WTC11 (cell line): ENCODE data around the gene CLNK. TPM values are rescaled to one million over a fixed set of nuclear protein-coding genes. Genes with fewer than 3 reads are reported as not detected.

Source experiments
- ATAC-seq: fragments of 200-7000 bp; cut with Tn5 transposase; 2 replicates; pipeline ENCODE4 v1.10.0; 2021; ENCODE audit warnings: mild to moderate bottlenecking, moderate library complexity
- CTCF ChIA-PET: fragments of 300-600 bp; sonication (Branson Sonifier 250); formaldehyde crosslinking; loops from one replicate; lab custom pipeline; 2021; ENCODE audit warnings: antibody characterized with exemption; lab: Charles Lee
- POLR2A ChIA-PET: fragments of 350-600 bp; sonication (Branson Sonifier 250); formaldehyde crosslinking; loops from one replicate; lab custom pipeline; 2021; ENCODE audit warnings: antibody characterized with exemption; lab: Charles Lee
- DNase-seq: peaks from one replicate; pipeline ENCODE4 v3.0.0; 2021; ENCODE audit warnings: low spot score
- H3K27ac Mint-ChIP-seq: 2 replicates; pipeline ENCODE4 v1.8.0; 2021; ENCODE audit warnings: mixed read lengths
- H3K27me3 Mint-ChIP-seq: 2 replicates; pipeline ENCODE4 v1.8.0; 2021; ENCODE audit warnings: low read depth, mild to moderate bottlenecking, moderate library complexity, mixed read lengths
- H3K36me3 Mint-ChIP-seq: 2 replicates; pipeline ENCODE4 v1.8.0; 2021; ENCODE audit warnings: mixed read lengths
- H3K4me1 Mint-ChIP-seq: 2 replicates; pipeline ENCODE4 v1.8.0; 2022; ENCODE audit warnings: mixed read lengths
- H3K4me3 Mint-ChIP-seq: 2 replicates; pipeline ENCODE4 v1.8.0; 2021; ENCODE audit warnings: mild to moderate bottlenecking, moderate library complexity, mixed read lengths
- H3K9me3 Mint-ChIP-seq: 2 replicates; pipeline ENCODE4 v1.8.0; 2021; ENCODE audit warnings: mixed read lengths
- CREB1 ChIP-seq: sonication (generic); formaldehyde crosslinking; IDR thresholded peaks from 2 replicates; pipeline ENCODE4 v1.8.0; 2023; ENCODE audit warnings: mild to moderate bottlenecking, missing genetic modification reagents
- CREM ChIP-seq: sonication (generic); formaldehyde crosslinking; IDR thresholded peaks from 2 replicates; pipeline ENCODE4 v1.8.1; 2022; ENCODE audit warnings: mild to moderate bottlenecking, missing genetic modification reagents, moderate library complexity
- ELF4 ChIP-seq: sonication (generic); formaldehyde crosslinking; IDR thresholded peaks from 2 replicates; pipeline ENCODE4 v1.8.1; 2022; ENCODE audit warnings: low read depth, mild to moderate bottlenecking, moderate library complexity, missing genetic modification reagents
- FOXJ3 ChIP-seq: sonication (generic); formaldehyde crosslinking; IDR thresholded peaks from 2 replicates; pipeline ENCODE4 v1.9.0; 2021; ENCODE audit warnings: missing genetic modification reagents, mild to moderate bottlenecking, borderline replicate concordance
- GTF2I ChIP-seq: fragments of 250-450 bp; sonication (Bioruptor Pico); conservative IDR thresholded peaks from 2 replicates; pipeline ENCODE4 v1.4.0; 2021; ENCODE audit warnings: mild to moderate bottlenecking
- HMGA2 ChIP-seq: fragments of 250-450 bp; sonication (Bioruptor Pico); IDR thresholded peaks from 2 replicates; pipeline ENCODE4 v1.4.0; 2021; ENCODE audit warnings: mild to moderate bottlenecking, moderate library complexity
- JAZF1 ChIP-seq: fragments of 250-450 bp; sonication (Bioruptor Pico); IDR thresholded peaks from 2 replicates; pipeline ENCODE4 v1.9.0; 2021; ENCODE audit warnings: moderate library complexity, mild to moderate bottlenecking, inconsistent platforms
- KAT7 ChIP-seq: sonication (generic); formaldehyde crosslinking; IDR thresholded peaks from 2 replicates; pipeline ENCODE4 v1.8.1; 2023; ENCODE audit warnings: missing genetic modification reagents, mild to moderate bottlenecking, borderline replicate concordance
- MXD4 ChIP-seq: fragments of 250-450 bp; sonication (Bioruptor Pico); IDR thresholded peaks from 2 replicates; pipeline ENCODE4 v1.8.0; 2021; ENCODE audit warnings: mild to moderate bottlenecking, moderate library complexity, borderline replicate concordance
- NR3C1 ChIP-seq: sonication (generic); formaldehyde crosslinking; conservative IDR thresholded peaks from 2 replicates; pipeline ENCODE4 v1.8.1; 2023; ENCODE audit warnings: low read depth, mild to moderate bottlenecking, missing genetic modification reagents
- PRDM15 ChIP-seq: sonication (generic); formaldehyde crosslinking; IDR thresholded peaks from 2 replicates; pipeline ENCODE4 v1.8.0; 2022; ENCODE audit warnings: missing genetic modification reagents
- PREB ChIP-seq: sonication (generic); formaldehyde crosslinking; IDR thresholded peaks from 2 replicates; pipeline ENCODE4 v1.8.1; 2022; ENCODE audit warnings: mild to moderate bottlenecking, missing genetic modification reagents, moderate library complexity, borderline replicate concordance
- ZNF138 ChIP-seq: sonication (generic); formaldehyde crosslinking; conservative IDR thresholded peaks from 2 replicates; pipeline ENCODE4 v1.8.1; 2022; ENCODE audit warnings: mild to moderate bottlenecking, moderate library complexity, missing genetic modification reagents
- ZNF232 ChIP-seq: sonication (generic); formaldehyde crosslinking; IDR thresholded peaks from 2 replicates; pipeline ENCODE4 v1.8.0; 2022; ENCODE audit warnings: mild to moderate bottlenecking, missing genetic modification reagents
- ZNF423 ChIP-seq: fragments of 250-450 bp; sonication (Bioruptor Pico); IDR thresholded peaks from 2 replicates; pipeline ENCODE4 v2.1.2; 2022; ENCODE audit warnings: mild to moderate bottlenecking, moderate library complexity
- total RNA-seq: library from RNA; stranded (reverse); gene quantifications from 3 replicates; pipeline ENCODE4 v1.2.3, GENCODE V29; 2021
- TF ChIP-seq, protein P1 (sequence below): fragments of 250-450 bp; sonication (Bioruptor Pico); IDR thresholded peaks from 2 replicates; pipeline ENCODE4 v1.9.0; 2021; ENCODE audit warnings: mild to moderate bottlenecking, borderline replicate concordance
- TF ChIP-seq, protein P2 (sequence below): fragments of 250-450 bp; sonication (Bioruptor Pico); IDR thresholded peaks from 2 replicates; pipeline ENCODE4 v1.9.0; 2021; ENCODE audit warnings: moderate library complexity, mild to moderate bottlenecking, inconsistent platforms, borderline replicate concordance

CLNK gene
- total RNA-seq, 1 experiment from 2014 or later, result not detected

- TF ChIP-seq PRDM15 (CRISPR knock-in tag) (no peak), CREM (CRISPR knock-in tag) (no peak), MXD4 (CRISPR knock-in tag) (no peak)
- TF ChIP-seq, protein P1, sequence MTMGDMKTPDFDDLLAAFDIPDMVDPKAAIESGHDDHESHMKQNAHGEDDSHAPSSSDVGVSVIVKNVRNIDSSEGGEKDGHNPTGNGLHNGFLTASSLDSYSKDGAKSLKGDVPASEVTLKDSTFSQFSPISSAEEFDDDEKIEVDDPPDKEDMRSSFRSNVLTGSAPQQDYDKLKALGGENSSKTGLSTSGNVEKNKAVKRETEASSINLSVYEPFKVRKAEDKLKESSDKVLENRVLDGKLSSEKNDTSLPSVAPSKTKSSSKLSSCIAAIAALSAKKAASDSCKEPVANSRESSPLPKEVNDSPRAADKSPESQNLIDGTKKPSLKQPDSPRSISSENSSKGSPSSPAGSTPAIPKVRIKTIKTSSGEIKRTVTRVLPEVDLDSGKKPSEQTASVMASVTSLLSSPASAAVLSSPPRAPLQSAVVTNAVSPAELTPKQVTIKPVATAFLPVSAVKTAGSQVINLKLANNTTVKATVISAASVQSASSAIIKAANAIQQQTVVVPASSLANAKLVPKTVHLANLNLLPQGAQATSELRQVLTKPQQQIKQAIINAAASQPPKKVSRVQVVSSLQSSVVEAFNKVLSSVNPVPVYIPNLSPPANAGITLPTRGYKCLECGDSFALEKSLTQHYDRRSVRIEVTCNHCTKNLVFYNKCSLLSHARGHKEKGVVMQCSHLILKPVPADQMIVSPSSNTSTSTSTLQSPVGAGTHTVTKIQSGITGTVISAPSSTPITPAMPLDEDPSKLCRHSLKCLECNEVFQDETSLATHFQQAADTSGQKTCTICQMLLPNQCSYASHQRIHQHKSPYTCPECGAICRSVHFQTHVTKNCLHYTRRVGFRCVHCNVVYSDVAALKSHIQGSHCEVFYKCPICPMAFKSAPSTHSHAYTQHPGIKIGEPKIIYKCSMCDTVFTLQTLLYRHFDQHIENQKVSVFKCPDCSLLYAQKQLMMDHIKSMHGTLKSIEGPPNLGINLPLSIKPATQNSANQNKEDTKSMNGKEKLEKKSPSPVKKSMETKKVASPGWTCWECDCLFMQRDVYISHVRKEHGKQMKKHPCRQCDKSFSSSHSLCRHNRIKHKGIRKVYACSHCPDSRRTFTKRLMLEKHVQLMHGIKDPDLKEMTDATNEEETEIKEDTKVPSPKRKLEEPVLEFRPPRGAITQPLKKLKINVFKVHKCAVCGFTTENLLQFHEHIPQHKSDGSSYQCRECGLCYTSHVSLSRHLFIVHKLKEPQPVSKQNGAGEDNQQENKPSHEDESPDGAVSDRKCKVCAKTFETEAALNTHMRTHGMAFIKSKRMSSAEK (CRISPR knock-in tag), result no peak
Observed at GRCh38 chr4:10666616-10667015, 18.0 kb downstream of the CLNK start (continued).

- Mint-ChIP-seq H3K27me3 (peaks cover 3% of the 10 kb centered on the region; the same call in 1 of the 2 replicates), H3K9me3 (peaks cover 68% of the 10 kb centered on the region), H3K27ac (no peak overlapping the region), H3K36me3 (peaks cover 46% of the 10 kb centered on the region), H3K4me1 (no peaks in the 10 kb centered on the region), H3K4me3 (no peak overlapping the region)
- ATAC-seq (no peak), DNase-seq (no peak)
- POLR2A ChIA-PET, result no interaction called here
- TF ChIP-seq ZNF423 (no peak), NR3C1 (no peak), FOXJ3 (CRISPR knock-in tag) (no peak), ZNF232 (CRISPR knock-in tag) (no peak), CREB1 (CRISPR knock-in tag) (no peak), JAZF1 (CRISPR knock-in tag) (no peak), HMGA2 (CRISPR knock-in tag) (no peak), KAT7 (CRISPR knock-in tag) (no peak), ELF4 (CRISPR knock-in tag) (no peak), PREB (CRISPR knock-in tag) (no peak), GTF2I (no peak), ZNF138 (CRISPR knock-in tag) (no peak)
- TF ChIP-seq, protein P2, sequence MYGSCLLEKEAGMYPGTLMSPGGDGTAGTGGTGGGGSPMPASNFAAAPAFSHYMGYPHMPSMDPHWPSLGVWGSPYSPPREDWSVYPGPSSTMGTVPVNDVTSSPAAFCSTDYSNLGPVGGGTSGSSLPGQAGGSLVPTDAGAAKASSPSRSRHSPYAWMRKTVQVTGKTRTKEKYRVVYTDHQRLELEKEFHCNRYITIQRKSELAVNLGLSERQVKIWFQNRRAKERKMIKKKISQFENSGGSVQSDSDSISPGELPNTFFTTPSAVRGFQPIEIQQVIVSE (CRISPR knock-in tag), result no peak
- CTCF ChIA-PET, result no interaction called here
Observed at GRCh38 chr4:10664408-10664807, 20.2 kb downstream of the CLNK start.
